Tibial nerve (tissue), 4 donors: ENCODE results near the gene MTCH1. TPM values are rescaled to one million over a fixed set of nuclear protein-coding genes. Genes with fewer than 3 reads are reported as not detected.
A peak's percentile ranks its signal among the peaks of the same experiment; 100 is the strongest.

Experiments used
- DNase-seq, 2 donors: peaks; one replicate each; pipeline ENCODE4 v3.0.0-alpha.2; 2019; ENCODE audit warnings: low spot score in 2 of 2
- H3K27ac ChIP-seq, 4 donors: fragments of 200-600 bp; sonication (generic) in 3 of 4; one replicate each; pipeline ENCODE4 v1.5.1; 2017 to 2019; ENCODE audit warnings: mild to moderate bottlenecking in 1 of 4
- H3K27me3 ChIP-seq, 2 donors: fragments of 200-600 bp; sonication (generic) in 1 of 2; one replicate each; pipeline versions ENCODE4 v1.5.1 to v1.6.0; 2017 to 2019
- H3K36me3 ChIP-seq, 3 donors: fragments of 200-600 bp; sonication (generic); one replicate each; pipeline ENCODE4 v1.5.1; 2018 to 2019
- H3K4me1 ChIP-seq, 4 donors: fragments of 200-600 bp; sonication (generic) in 3 of 4; one replicate each; pipeline ENCODE4 v1.5.1; 2017 to 2019
- H3K4me3 ChIP-seq, 4 donors: fragments of 200-600 bp; sonication (generic) in 3 of 4; one replicate each; pipeline ENCODE4 v1.5.1; 2017 to 2019; ENCODE audit warnings: mild to moderate bottlenecking in 1 of 4, moderate library complexity in 1 of 4
- H3K9me3 ChIP-seq, 4 donors: fragments of 200-600 bp; sonication (generic) in 3 of 4; one replicate each; pipeline ENCODE4 v1.5.1; 2017 to 2019
- CTCF ChIP-seq, 5 experiments: fragments of 200-600 bp in 3 of 5; fragments of 450-650 bp in 2 of 5; sonication (generic) in 3 of 5; IDR thresholded peaks; one replicate each; pipeline ENCODE4 v1.5.1; 2016 to 2019; ENCODE audit warnings: antibody characterized with exemption in 5 of 5, mild to moderate bottlenecking in 3 of 5, moderate library complexity in 2 of 5
- EP300 ChIP-seq, 2 donors: sonication (generic); formaldehyde crosslinking; IDR thresholded peaks; one replicate each; pipeline ENCODE4 v1.6.1; 2017; ENCODE audit warnings: antibody characterized with exemption in 2 of 2, mild to moderate bottlenecking in 1 of 2
- POLR2A ChIP-seq, 2 donors: fragments of 450-650 bp; IDR thresholded peaks; one replicate each; pipeline ENCODE4 v1.6.1; 2017; ENCODE audit warnings: antibody characterized with exemption in 2 of 2, mild to moderate bottlenecking in 2 of 2, moderate library complexity in 2 of 2
- WGBS, 2 donors: methylation state at CpG; one replicate each; pipeline ENCODE4 v1.1.5; 2018; 5-methylcytosine and 5-hydroxymethylcytosine counted together
- total RNA-seq, 4 donors: library from RNA; depleted of rRNA; stranded (reverse); fragments of >200 nt; gene quantifications; one replicate each; pipeline ENCODE4 v1.1.0, GENCODE V29; 2016

MTCH1 gene
- total RNA-seq, 4 donors from 2014 or later = 277 to 347 (median 301) TPM

GRCh38 chr6:36930483-36930882, 55.5 kb downstream of the MTCH1 start:
- TF ChIP-seq POLR2A (IDR thresholded peaks at IDR 0.05) (no peak), EP300 (IDR thresholded peaks at IDR 0.05) (no peak), CTCF (IDR thresholded peaks at IDR 0.05) (no peak)
- whole genome bisulfite sequencing, 2 donors = 79 to 92% methylated on average over 4 of the region's 4 CpGs
- Histone ChIP-seq H3K27ac (peak overlapping the region in 1 of 4 donors; percentile 27), H3K4me3 (no peak overlapping the region), H3K4me1 (peaks cover 0 to 27% (median 2%) of the 10 kb centered on the region in 4 donors), H3K36me3 (peaks cover 0 to 12% (median 0%) of the 10 kb centered on the region in 3 donors), H3K27me3 (no peaks in the 10 kb centered on the region), H3K9me3 (no peaks in the 10 kb centered on the region)
- no peak for DNase-seq

- no peak for TF ChIP-seq POLR2A (IDR thresholded peaks at IDR 0.05)
- TF ChIP-seq CTCF (IDR thresholded peaks at IDR 0.05) = no peak
- no peak for TF ChIP-seq EP300 (IDR thresholded peaks at IDR 0.05)
- peaks cover 0 to 21% (median 0%) of the 10 kb centered on the region in 3 donors for H3K36me3 ChIP-seq
- H3K27ac ChIP-seq = peak overlapping the region in 1 of 4 donors; percentile 27
- H3K4me3 ChIP-seq = no peak overlapping the region
- no peaks in the 10 kb centered on the region for H3K9me3 ChIP-seq
- peaks cover 0 to 27% (median 2%) of the 10 kb centered on the region in 4 donors for H3K4me1 ChIP-seq
- DNase-seq = no peak
- H3K27me3 ChIP-seq = no peaks in the 10 kb centered on the region
- 31 to 32% methylated on average over 5 of the region's 5 CpGs for WGBS, 2 donors
Measured at GRCh38 chr6:36929607-36930006, 56.4 kb downstream of the MTCH1 start.

- no peaks in the 10 kb centered on the region for H3K9me3 ChIP-seq
- H3K27ac ChIP-seq = peak overlapping the region in 2 of 4 donors; percentile 27 to 48
- peaks cover 0 to 32% (median 2%) of the 10 kb centered on the region in 4 donors for H3K4me1 ChIP-seq
- no peak for DNase-seq
- H3K27me3 ChIP-seq = no peaks in the 10 kb centered on the region
- H3K4me3 ChIP-seq = no peak overlapping the region
- H3K36me3 ChIP-seq = peaks cover 0 to 25% (median 0%) of the 10 kb centered on the region in 3 donors
- 64 to 72% methylated on average over 10 of the region's 10 CpGs for WGBS, 2 donors
- TF ChIP-seq CTCF (IDR thresholded peaks at IDR 0.05) (no peak), EP300 (IDR thresholded peaks at IDR 0.05) (no peak), POLR2A (IDR thresholded peaks at IDR 0.05) (no peak)
Measured at GRCh38 chr6:36929152-36929551, 56.8 kb downstream of the MTCH1 start.

- Histone ChIP-seq H3K4me3 (no peak overlapping the region), H3K27me3 (no peaks in the 10 kb centered on the region), H3K36me3 (peaks cover 0 to 31% (median 0%) of the 10 kb centered on the region in 3 donors), H3K9me3 (no peaks in the 10 kb centered on the region), H3K27ac (peak overlapping the region in 1 of 4 donors; percentile 27), H3K4me1 (peaks cover 0 to 38% (median 2%) of the 10 kb centered on the region in 4 donors)
- TF ChIP-seq POLR2A (IDR thresholded peaks at IDR 0.05) (no peak), CTCF (IDR thresholded peaks at IDR 0.05) (no peak), EP300 (IDR thresholded peaks at IDR 0.05) (no peak)
- 80% methylated on average over 7 of the region's 7 CpGs for WGBS, 2 donors
- DNase-seq = no peak
Measured at GRCh38 chr6:36928547-36928918, 57.5 kb downstream of the MTCH1 start.

GRCh38 chr6:36927691-36928546, 58.1 kb downstream of the MTCH1 start:
- H3K27ac ChIP-seq = no peak overlapping the region
- peaks cover 0 to 41% (median 2%) of the 10 kb centered on the region in 4 donors for H3K4me1 ChIP-seq
- H3K27me3 ChIP-seq = no peaks in the 10 kb centered on the region
- TF ChIP-seq POLR2A (IDR thresholded peaks at IDR 0.05) (no peak), CTCF (IDR thresholded peaks at IDR 0.05) (no peak), EP300 (IDR thresholded peaks at IDR 0.05) (no peak)
- H3K9me3 ChIP-seq = no peaks in the 10 kb centered on the region
- H3K4me3 ChIP-seq = no peak overlapping the region
- 73 to 78% methylated on average over 13 of the region's 13 CpGs for WGBS, 2 donors
- peaks cover 0 to 37% (median 0%) of the 10 kb centered on the region in 3 donors for H3K36me3 ChIP-seq
- DNase-seq = no peak
